Fibroblast of peridontal ligament (primary cell): ENCODE results near the gene FSD1.
"Not testable (repeated sequence)": the region's sequence is repeated elsewhere in the genome, so short reads cannot be mapped to it uniquely, and the experiment has no call there.

Source experiments
- DNase-seq: peaks from one replicate; pipeline ENCODE4 v3.0.0-alpha.2; 2010; ENCODE audit errors: extremely low read depth

FSD1 gene

DNA sequence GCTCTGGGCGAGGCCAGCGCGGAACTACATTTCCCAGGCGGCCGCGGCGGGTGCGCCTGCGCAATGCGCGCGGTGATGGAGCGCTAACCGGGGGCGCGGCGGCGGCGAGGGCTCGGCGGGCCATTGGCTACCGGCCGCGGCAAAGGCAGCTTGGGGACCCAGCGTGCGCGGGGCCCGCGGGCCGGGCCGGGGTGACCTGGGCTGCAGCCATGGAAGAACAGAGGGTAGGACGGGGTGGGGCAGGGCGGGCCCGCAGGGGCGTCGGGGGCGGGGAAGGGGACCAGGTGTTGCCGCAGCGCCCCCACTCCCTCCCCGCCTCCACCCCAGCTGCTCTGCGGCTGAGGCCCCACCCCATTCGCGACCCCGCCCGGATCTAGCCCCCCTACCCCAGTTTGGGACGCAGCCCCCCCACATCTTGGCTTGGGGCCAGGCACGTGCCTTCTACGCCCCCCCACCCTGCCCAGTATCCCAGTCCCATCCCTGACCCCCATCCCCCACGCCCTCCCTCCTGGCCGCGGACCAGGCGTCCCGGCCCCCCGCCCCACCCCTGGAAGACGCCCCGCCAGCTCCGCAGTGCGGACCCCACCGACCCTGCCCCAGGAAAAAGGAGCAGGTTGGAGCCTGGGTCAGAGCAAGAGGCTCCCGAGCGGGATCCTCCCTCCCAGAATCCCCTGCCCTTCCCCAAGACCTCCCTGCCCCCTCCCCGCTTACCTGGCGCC lies at the start of gene FSD1:
Gene FSD1, plus strand, starts transcription at position 61 of the 719 bp plus-strand sequence. Its CDS starts 149 bp downstream, at position 210.
- peak; percentile 27 for DNase-seq

DNA sequence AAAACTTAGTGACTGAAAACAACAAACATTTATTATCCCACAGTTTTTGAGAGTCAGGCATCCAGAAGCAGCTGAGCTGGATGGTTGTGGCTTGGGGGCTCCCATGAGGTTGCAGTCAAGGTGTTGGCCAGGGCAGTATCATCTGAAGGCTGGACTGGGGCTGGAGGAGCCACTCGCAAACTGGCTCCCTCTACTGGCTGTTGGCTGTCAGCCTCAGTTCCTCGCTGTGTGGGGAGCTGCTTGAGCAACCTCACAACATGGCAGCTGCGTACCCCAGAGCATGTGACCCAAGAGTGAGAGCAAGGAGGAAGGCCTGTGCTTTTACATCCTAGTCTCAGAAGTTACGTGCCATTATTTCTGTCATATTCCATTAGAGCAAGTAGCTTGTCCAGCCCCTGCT lies 47.8 kb upstream of the FSD1 start:
- no peak for DNase-seq

DNA sequence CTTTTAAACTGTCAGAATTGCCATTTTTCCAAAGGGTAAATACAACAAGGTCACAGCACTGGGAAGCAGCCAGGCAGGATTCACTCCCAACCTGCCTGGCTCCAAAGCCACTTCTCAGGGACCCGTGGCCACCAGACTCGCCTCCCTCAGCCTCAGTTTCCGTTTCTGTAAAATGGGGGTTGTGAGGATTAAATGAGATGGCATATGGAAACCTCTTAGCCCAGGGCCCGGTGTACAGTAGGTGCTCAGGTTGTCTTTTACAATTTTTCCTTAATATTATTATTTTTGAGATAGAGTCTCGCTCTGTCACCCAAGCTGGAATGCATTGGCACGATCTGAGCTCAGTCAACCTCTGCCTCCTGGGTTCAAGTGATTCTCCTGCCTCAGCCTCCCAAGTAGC lies 47.4 kb upstream of the FSD1 start:
- no peak for DNase-seq

DNA sequence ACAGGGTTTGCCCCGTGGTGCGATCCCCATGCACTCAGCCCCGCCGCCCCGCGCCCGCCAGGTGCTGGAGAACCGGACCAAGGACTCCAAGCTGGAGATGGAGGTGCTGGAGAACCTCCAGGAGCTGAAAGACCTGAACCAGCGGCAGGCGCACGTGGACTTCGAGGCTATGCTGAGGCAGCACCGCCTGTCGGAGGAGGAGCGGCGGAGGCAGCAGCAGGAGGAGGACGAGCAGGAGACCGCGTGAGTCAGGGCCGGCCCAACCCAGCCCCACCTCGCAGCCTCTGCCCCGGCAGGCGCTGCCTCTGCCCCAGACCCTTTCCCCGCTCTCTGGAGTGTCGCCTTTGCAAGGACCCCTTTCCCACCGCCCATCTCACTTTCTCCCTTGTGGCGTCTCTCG lies 46.2 kb upstream of the FSD1 start:
- DNase-seq, result no peak

DNA sequence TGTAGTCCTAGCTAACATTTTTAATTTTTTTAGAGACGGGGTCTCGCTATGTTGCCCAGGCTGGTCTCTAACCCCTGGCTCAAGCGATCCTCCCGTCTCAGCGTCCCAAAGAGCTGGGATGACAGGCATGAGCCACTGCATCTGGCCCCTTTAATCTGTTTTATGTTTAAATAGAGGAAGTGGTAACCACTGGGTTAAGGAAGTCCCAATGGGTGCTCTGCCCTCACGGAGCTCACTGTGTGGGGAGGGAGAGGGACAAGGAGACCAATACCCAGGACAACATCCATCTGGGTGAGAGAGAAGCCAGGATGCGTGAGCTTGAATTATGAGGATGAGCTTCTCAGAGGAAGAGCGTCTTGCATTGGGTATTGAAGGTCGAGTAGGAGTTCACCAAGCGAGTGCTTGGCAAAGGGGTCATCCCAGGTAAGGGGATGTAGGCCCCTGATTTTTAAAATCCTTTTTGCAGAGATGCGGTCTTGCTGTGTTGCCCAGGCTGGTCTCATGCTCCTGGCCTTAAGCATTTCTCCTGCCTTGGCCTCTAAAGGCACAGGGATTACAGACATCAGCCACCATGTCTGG lies 43.7 kb upstream of the FSD1 start:
- DNase-seq, result no peak

DNA sequence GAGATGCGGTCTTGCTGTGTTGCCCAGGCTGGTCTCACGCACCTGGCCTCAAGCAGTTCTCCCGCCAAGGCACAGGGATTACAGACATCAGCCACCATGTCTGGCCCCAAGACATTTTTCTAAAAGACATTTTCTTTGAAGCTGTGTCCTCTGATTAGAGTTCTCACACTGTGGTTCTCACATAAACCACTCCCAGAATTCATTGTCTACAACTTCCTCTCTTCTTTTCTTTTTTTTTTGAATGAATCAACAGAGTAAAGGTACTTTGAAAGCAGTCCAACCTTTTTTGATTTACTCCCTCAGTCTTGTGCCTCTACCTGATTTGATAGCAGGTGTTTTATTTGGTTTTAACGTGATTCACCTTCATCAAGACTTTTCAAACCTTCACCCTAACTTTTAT lies 39.6 kb upstream of the FSD1 start:
- no peak for DNase-seq

DNA sequence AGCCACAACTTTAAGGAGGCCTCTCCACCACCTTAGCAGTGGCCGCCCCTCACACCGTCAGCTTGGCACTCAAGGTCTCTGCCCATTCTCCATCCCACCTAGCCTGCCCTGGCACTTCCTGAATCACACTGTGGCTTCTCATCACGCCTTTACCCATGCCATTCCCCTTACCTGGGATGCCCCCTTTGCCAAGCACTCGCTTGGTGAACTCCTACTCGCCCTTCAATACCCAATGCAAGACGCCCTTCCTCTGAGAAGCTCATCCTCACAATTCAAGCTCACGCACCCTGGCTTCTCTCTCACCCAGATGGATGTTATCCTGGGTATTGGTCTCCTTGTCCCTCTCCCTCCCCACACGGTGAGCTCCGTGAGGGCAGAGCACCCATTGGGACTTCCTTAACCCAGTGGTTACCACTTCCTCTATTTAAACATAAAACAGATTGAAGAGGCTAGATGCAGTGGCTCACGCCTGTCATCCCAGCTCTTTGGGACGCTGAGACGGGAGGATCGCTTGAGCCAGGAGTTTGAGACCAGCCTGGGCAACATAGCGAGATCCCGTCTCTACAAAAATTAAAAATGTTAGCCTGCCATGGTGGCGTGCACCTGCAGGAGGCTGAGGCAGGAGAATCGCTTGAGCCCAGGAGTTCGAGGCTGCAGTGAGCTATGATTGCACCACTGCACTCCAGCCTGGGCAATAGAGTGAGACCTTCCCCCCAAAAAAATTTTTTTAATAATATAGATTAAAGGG lies 38.0 kb upstream of the FSD1 start:
- no peak for DNase-seq

DNA sequence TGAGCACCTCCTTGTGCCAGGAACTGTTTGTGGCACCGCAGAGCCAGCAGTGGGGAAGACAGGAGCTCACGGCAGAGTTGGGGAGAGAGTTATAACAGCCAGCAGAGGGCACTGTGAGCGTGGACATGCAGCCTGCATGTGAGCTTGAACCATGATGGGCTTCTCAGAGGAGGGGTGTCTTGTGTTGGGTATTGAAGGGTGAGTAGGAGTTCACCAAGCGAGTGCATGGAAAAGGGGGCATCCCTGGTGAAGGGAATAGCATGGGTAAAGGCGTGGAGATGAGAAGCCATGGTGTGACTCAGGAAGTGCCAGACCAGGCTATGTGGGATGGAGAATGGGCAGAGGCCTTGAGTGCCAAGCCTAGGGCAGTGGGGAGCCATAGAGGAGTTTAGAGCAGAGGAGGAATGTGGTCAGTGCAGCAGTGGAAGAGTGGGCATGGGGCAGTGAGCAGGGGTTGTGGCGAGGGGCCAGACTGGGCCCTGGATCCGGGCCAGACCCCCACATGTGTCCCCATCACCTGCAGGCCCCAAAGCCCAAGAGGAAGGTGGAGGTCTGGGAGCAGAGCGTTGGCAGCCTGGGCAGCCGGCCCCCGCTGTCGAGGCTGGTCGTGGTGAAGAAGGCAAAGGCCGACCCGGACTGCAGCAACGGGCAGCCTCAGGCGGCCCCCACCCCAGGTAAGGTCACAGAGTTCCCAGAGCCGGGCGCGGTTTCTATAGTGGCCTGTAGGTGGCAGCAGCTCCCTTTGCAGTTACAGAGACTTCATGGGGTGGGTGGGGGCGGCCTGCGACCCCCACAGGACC lies 37.1 kb upstream of the FSD1 start:
- DNase-seq, result peak; percentile 33

DNA sequence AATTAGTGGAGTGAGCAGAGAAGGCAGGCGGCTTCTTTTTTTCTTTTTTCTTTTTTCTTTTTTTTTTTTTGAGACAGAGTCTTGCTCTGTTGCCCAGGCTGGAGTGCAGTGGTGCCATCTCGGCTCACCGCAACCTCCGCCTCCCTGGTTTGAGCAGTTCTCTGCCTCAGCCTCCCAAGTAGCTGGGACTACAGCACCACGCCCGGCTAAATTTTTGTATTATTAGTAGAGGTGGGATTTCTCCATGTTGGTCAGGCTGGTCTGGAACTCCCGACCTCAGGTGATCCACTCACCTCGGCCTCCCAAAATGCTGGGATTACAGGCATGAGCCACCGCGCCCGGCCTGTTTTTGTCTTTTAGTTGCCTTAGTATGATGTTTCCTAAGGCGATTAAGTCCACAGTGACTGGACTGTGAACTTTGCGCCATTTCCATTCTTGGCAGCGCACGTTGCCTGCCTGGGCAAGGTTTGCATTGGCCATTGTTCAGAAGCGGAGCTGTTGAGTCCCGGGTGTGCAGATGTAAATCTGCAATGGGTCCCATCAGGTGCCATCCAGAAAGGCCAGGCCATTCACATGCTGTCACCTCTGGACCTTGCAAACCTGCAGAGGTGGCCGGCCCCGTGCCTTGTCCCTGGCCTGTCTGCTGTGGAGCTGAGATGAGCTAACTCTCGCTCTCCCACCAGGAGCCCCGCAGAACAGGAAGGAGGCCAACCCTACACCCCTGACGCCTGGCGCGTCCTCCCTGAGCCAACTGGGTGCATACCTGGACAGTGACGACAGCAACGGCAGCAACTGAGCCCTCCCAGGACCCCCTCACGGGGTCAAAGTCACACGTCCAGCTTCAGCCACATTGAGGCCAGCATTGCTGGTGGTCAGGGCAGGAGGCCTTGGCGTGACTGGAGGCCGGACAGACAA lies 36.2 kb upstream of the FSD1 start:
- DNase-seq, result no peak

DNA sequence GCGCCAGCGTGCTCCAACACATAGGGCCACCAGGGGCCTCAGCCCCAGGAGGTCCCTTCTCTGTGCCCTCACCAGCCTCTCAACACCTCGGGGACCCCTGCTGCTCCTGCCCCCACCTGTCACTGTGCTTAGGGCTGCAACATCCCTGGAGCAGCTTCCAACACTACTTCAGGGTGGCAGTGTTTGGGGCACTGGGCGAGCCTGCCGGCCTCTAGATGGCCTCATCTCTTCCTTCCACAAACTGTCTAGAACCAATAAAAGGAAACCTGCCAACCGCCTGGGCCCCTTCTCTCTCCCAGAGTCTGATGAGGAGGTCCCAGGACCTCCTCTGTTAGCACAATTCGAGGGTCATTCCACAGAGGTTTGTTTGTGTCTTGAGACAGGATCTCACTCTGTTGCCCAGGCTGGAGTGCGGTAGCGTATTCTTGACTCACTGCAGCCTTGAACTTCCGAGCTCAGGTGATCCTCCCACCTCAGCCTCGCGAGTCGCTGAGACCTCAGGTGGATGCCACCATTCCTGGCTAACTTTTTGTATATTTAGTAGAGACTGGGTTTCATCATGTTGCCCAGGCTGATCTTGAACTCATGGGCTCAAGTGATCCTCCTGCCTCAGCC lies 35.5 kb upstream of the FSD1 start:
- DNase-seq, result no peak

DNA sequence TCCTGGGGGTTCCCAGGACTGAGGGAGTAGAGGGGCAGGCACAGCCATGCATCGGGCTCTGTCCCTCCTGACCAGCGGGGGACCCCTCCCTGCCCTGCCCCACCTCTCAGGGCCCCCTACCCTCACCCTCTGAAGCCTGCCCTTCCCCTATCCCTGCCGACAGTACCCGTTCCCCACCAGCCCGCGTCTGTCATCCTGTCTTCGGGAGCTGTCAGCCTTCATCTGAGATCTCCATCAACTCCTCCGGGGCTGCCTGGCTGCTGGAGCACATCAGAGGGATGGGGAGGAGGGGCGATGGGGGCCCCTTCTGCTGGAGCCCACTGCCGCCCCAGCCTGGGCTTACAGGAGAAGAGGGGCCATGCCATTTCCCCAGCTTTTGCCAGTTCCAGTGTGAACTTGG lies 31.5 kb upstream of the FSD1 start:
- no peak for DNase-seq

DNA sequence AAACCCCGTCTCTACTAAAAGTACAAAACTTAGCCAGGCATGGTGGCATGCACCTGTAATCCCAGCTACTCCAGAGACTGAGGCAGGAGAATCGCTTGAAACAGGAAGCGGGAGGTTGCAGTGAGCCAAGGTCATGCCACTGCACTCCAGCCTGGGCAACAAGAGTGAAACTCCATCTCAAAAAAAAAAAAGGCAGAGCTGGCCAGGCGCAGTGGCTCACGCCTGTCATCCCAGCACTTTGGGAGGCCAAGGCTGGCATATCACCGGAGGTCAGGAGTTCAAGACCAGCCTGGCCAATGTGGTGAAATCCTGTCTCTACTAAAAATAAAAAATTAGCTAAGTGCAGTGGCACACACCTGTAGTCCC lies 30.1 kb upstream of the FSD1 start:
- not testable (repeated sequence) for DNase-seq

DNA sequence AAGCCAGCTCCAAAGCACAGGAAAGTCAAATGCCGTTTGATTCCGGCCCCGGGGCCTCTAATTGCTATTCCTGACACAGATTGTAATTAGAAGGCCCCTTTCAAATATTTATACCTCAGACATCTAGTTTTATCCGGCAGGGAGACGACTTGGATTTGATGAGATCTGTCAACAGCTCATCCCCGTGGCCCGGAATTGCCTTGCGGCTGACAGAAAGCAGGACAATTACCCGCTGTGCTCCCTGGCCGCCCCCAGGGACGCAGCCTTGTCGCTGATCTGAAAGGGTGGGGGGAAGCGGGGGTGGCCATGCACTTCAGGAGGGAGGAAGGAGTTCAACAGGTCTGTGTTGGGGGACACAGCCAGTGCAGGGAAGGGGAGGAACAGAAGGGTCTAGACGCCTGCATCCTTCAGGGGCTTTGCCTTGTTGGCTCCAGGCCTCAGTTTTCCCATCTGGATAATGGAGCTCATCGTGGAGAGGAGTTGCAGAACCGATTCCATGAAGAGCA lies 27.2 kb upstream of the FSD1 start:
- no peak for DNase-seq

DNA sequence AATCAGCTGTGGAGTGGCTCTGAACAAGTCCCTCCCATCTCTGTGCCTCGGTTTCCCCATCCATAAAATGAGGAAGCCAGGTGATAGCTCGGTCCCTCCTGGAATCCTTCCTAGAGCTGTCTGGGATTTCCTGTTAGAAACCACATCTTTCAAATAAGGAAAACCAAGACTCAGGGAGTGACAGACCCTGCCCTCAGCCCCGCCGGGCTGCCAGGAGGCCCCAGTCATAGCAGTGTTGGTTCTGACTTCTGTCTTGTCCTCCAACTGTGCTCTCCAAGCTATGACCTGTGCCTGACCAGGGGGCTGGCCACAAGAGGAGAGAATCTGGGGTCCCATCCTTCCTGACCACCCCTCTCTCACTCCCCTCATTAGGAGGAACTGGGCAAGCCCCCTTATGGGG lies 26.4 kb upstream of the FSD1 start:
- DNase-seq, result no peak

DNA sequence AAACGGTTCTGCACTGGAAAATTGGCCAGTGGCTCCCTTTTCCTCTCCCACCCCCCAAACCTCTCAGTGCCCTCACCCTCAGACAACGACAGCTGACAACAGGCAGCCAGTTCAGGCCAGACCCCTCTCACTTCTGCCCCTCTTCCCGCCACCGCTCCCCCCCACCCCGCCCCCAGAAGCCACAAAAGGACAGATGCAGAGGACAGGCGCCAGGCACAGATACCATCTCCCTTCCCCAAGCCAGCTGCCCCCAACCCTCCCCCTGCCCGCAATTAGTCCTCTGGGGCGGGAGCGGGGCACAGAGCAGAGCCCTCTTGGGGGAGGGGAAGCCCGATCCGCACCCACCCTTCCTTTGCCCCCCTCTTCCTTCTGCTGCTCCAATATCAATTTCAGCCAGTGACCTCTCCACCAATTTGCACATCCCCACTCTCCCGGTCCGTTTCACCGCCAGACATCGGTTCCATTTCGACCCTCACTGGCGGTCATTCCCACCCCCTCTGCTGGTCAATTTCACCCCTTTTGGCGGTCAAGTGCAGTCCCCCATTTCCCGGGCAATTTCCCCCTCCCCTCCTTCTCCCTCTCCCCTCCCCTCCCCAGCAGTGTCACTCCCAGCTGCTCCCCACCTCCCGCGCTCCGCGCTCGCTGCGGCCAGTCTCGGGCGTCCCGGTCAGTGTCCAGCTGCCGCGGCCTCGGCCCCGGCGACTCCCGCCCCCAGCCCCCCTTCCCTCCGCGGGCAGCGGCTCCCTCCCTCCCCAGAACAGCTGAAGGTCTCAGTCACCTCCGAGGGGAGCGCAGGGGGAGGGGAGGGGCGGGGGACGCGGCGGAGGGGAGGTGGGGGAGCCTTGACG lies 25.8 kb upstream of the FSD1 start, which contains the start of gene SHD:
Gene SHD, plus strand, starts transcription at position 848 of the 848 bp plus-strand sequence. CDS start 798 bp downstream, outside the sequence.
- DNase-seq, result no peak

DNA sequence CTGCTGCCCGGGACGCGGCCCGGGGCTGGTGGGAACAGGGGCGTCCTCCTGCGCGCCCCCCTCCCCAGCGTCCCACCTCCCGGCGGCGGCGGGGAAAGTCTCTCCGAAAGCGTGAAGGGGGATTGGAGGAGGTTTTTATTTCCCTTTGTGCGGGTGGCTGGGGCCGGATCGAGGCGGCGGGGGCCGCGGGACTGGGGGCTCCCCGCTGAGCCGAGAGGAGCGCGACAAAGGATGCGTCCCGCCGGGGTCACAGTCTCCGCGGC lies 25.2 kb upstream of the FSD1 start:
- no peak for DNase-seq

DNA sequence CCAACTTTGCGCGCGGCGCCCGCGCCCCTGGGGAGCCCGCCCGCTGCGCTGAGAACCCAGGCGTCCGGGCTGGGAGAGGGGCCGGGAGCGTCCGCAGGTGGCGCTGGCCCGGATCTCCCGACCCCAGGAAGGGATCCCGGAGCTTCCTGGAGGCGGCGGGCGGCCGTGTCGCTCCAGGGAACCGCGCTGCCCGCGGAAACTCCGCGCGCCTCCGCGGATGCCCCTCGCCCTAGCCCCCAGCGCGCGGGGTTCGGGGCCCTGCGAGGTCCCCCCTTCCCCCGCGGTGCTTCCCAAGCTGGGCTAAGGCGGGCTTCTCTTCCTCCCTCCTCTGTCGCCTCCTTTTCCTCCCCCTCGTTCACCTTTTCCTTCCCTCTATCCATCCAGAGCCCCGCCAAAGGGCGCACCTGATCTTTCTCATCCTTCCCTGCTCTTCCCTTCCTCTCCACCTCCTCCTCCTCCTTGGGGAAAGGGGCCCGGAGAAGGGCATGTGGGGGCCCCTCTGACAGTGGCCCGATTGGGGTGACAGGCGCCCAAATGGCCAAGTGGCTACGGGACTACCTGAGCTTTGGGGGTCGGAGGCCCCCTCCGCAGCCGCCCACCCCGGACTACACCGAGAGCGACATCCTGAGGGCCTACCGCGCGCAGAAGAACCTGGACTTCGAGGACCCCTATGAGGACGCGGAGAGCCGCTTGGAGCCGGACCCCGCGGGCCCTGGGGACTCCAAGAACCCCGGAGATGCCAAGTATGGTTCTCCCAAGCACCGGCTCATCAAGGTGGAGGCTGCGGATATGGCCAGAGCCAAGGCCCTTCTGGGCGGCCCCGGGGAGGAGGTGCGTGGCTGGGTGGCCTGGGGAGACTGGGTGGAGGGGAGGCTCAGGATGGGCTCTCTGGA lies 24.6 kb upstream of the FSD1 start:
- DNase-seq, result no peak

DNA sequence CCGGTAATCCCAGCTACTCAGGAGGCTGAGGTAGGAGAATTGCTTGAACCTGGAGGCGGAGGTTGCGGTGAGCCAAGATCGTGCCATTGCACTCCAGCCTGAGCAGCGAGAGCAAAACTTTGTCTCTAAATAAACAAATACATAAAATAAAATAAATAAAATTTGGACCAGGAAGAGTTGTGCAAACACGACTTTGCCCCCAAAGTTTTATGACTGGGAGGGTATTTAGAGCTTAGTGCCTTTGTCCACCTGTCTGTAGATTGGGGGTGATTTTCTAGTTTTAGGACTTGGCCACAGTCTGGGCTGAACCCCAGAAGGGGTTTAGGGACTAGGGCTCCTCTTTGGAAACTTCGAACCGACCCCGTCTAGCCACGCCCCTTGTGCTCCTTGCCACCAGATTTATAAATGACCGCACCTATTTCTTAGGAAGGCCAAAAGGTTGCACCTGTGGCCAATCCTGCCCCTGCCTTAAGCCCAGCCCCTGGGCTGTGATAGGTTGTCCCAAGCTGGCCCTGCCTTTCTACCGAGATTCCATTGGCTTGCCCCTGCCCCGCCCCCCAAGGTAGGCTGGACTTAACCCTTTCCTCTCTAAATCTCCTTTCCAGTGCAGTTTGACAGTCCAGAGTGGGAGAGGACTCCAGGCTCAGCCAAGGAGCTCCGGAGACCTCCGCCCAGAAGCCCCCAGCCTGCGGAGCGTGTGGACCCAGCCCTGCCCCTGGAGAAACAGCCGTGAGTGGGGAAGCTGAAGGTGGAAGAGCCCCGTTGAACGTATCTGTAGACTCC lies 20.0 kb upstream of the FSD1 start:
- no peak for DNase-seq
